CD4-positive, alpha-beta T cell treated with Interleukin-10 for 1 hour (primary cell): Measurements from ENCODE around the gene SLC6A14.

ENCODE experiments used
- DNase-seq: peaks from one replicate; pipeline ENCODE4 v3.0.0-alpha.2; 2020

SLC6A14 gene, protein sequence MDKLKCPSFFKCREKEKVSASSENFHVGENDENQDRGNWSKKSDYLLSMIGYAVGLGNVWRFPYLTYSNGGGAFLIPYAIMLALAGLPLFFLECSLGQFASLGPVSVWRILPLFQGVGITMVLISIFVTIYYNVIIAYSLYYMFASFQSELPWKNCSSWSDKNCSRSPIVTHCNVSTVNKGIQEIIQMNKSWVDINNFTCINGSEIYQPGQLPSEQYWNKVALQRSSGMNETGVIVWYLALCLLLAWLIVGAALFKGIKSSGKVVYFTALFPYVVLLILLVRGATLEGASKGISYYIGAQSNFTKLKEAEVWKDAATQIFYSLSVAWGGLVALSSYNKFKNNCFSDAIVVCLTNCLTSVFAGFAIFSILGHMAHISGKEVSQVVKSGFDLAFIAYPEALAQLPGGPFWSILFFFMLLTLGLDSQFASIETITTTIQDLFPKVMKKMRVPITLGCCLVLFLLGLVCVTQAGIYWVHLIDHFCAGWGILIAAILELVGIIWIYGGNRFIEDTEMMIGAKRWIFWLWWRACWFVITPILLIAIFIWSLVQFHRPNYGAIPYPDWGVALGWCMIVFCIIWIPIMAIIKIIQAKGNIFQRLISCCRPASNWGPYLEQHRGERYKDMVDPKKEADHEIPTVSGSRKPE

DNA sequence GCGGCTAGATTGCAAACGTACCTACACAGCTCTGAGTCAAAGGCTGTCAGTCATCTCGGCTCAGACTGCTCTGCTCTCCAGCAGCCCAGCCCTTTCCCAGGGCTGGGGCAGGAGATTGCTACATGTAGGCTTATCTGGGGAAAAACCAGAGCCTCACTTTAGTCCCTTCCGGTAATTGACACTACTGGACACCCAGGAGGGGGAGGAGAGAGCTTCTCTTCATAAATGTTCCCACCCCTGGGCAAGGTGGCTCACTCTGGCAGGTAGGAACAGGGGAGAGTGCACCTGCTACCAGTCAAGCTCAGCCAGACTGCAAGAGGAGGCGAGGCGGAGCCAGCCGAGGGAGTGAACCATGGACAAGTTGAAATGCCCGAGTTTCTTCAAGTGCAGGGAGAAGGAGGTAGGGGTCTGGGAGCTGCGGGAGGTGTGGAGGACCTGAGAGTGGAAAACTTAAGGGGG is at the start of gene SLC6A14:
SLC6A14 (plus strand) TSS at position 249 of the 459 bp plus-strand sequence; CDS start at position 353, 104 bp downstream.
- no peak for DNase-seq

- DNase-seq, result no peak
These were observed 40.7 kb upstream of the SLC6A14 start for GRCh38 chrX:116395752-116396151.

DNA sequence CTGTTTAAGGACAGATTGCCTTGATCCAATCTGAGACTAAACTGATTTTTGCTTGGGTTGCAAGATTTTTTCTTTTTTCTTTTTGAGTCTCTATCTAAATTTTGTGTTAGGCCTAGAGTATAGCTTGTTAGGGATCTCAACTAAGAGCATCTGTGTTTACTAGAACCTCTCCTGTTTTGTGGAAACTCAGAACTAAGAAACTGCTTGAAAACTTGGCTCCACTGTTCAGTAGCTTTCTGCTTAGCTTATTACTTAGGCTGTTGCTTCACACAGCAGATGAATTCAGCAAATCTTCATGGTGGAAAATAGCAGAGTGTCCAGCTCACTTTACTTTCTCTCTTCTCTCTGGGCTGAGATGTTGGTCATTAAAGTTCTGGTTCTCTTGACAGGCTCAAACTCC is 36.7 kb upstream of the SLC6A14 start:
- no peak for DNase-seq

DNA sequence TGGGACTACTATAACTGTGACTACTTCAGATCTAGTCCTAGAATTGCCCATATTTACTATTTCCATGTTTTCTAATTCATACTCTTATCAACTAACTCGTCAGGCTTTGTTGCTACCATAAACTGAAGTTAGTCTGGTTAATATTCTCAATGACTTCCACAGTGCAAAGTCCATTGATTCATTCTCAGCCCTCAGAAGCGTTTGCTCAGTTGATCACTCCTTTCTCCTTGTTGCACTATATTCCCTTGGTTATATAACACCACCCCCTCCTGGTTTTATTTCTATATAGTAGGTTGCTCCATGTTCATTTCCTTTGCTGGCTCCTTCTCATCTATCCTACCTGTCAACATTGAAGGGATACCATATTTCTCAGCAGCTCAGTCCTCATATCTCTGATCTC is 27.2 kb upstream of the SLC6A14 start:
- no peak for DNase-seq

- no peak for DNase-seq
These were observed 23.1 kb upstream of the SLC6A14 start for GRCh38 chrX:116413273-116413672.

DNA sequence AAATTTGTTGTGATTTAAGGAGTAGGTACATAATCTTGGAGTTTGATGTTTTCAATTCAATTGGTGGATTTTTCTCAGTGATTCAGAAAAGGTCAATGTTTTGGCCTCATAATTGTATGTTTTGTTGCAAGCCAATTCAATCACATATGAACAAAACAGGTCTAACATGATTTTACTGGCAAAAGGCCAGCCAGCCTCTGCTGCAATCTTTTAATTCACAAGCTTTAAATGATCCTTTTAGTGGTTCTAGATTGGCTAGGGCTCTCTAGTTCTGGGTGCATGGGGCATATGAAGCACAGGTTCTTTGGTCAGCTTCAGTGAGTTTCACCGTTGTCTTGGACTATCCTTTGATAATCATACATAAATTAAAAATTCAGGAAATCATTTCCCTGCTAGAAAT is 19.2 kb upstream of the SLC6A14 start:
- DNase-seq, result no peak

- DNase-seq, result no peak
These were observed 18.4 kb upstream of the SLC6A14 start for GRCh38 chrX:116417968-116418367.

GRCh38 chrX:116427978-116428377 is 8.4 kb upstream of the SLC6A14 start:
- DNase-seq, result no peak

GRCh38 chrX:116435597-116435996 is 809 bp upstream of the SLC6A14 start:
- DNase-seq, result no peak

- DNase-seq, result no peak
These were observed 12.8 kb downstream of the SLC6A14 start for GRCh38 chrX:116449156-116449555.

- DNase-seq, result no peak
These were observed 26.4 kb downstream of the SLC6A14 start, which contains the start of gene CT83 for GRCh38 chrX:116462822-116463221. CT83 (minus strand) TSS chrX:116462976; CDS start chrX:116462856, 120 bp downstream.

DNA sequence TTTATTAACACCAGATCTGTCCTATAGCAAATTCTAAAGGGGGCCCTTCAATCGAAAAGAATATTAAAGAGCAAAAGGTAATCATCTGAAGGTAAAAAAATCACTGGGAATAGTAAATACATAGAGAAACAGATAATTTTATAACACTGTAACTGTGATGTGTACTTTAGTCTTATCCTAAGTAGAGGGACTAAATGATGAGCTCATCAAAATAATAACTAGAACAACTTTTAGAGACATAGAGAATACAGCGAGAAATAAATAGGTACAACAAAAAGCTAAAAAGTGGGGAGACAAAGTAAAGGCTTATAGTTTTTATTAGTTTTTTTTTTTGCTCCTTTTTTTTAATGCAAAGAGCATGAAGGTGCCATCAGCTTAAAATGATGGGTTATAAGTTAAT is 43.7 kb downstream of the SLC6A14 start:
- DNase-seq, result no peak

GRCh38 chrX:116490104-116490503 is 53.7 kb downstream of the SLC6A14 start:
- no peak for DNase-seq

- no peak for DNase-seq
These were observed 56.9 kb downstream of the SLC6A14 start for GRCh38 chrX:116493271-116493670.

DNA sequence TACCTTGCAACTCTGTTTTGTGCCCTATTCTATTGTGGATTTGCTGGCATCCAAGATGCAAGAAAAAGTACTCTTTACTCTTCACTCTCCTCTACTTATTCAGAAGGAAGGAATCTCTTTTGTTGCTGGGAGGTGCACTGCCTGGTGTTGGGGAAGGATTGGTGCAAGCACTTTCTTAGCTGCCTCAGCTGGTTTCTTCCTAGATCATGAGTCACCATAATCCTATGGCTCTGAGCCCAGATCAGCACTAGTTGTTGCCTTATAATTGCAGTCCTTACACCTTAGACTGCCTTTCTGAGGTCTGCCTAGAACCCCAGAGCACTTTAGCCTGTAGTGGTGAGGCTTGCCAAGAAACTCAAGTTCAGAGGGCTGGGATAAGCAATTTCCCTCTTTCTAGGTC is 63.4 kb downstream of the SLC6A14 start:
- no peak for DNase-seq
